HCT116 (cell line): ENCODE results near the gene MYPN. TPM values are rescaled to one million over a fixed set of nuclear protein-coding genes. Genes with fewer than 3 reads are reported as not detected.

ENCODE experiments used
- ATAC-seq: fragments of 200-7000 bp; cut with Tn5 transposase; 2 replicates; pipeline ENCODE4 v1.9.1; 2020; ENCODE audit warnings: mild to moderate bottlenecking, moderate library complexity
- BruUV-seq: library from RNA; stranded (reverse); fragments of 400-500 nt; replicated peaks from 2 replicates; lab custom pipeline; 2021; lab: Mats Ljungman, UMichigan
- CTCF ChIA-PET: fragments of 300-600 bp; sonication (Branson Sonifier 250); formaldehyde crosslinking; loops from one replicate; lab custom pipeline; 2021; ENCODE audit warnings: antibody characterized with exemption; lab: Charles Lee
- POLR2A ChIA-PET: fragments of 300-600, 350-600 bp; sonication (Branson Sonifier 250); formaldehyde crosslinking; loops from one replicate; lab custom pipeline; 2021; ENCODE audit warnings: antibody characterized with exemption; lab: Charles Lee
- RAD21 ChIA-PET, 2 experiments: fragments of 300-600 bp; sonication (Branson Sonifier 250); formaldehyde crosslinking; loops; one replicate each; lab custom pipeline; 2023; ENCODE audit warnings: low total read pairs in 2 of 2; ENCODE audit not compliant: uncharacterized antibody in 2 of 2, unreplicated experiment in 2 of 2, low non-redundant PET in 1 of 2; lab: Charles Lee
- DNase-seq: peaks from one replicate; pipeline ENCODE4 v3.0.0-alpha.2; 2010; ENCODE audit warnings: low read depth, low spot score
- H2AFZ ChIP-seq: fragments of 200-600 bp; shearing (Covaris generic), sonication (generic); 2 replicates; pipeline ENCODE4 v1.6.1; 2017; ENCODE audit warnings: low read depth, mixed run types, mixed read lengths, antibody characterized with exemption, low read length; ENCODE audit not compliant: poor library complexity, severe bottlenecking
- H3K27ac ChIP-seq: 2 replicates; pipeline ENCODE4 v1.5.1; 2012; ENCODE audit warnings: low read depth, low read length
- H3K27me3 ChIP-seq: fragments of 200-600 bp; sonication (generic); 2 replicates; pipeline ENCODE4 v1.6.1; 2016; ENCODE audit warnings: mixed run types, low read length, mixed read lengths; ENCODE audit not compliant: insufficient read depth
- H3K36me3 ChIP-seq, 2 experiments: fragments of 200-500 bp in 1 of 2; fragments of 200-600 bp in 1 of 2; sonication (Bioruptor generic) in 1 of 2; sonication (generic) in 1 of 2; 2 replicates each; pipeline versions ENCODE4 v1.5.1 to v1.6.1; 2014 to 2016; ENCODE audit warnings: low read length in 2 of 2, inconsistent platforms in 1 of 2, mixed read lengths in 1 of 2, mixed run types in 1 of 2; ENCODE audit not compliant: insufficient read depth in 2 of 2, control insufficient read depth in 1 of 2
- H3K4me1 ChIP-seq, 2 experiments: fragments of 200-600 bp in 1 of 2; sonication (generic) in 1 of 2; 2 replicates each; pipeline versions ENCODE4 v1.5.1 to v1.6.1; 2012 to 2017; ENCODE audit warnings: low read length in 2 of 2, inconsistent platforms in 1 of 2, mild to moderate bottlenecking in 1 of 2, mixed read lengths in 1 of 2, mixed run types in 1 of 2, moderate library complexity in 1 of 2; ENCODE audit not compliant: insufficient read depth in 2 of 2, control insufficient read depth in 1 of 2
- H3K4me2 ChIP-seq: fragments of 200-600 bp; sonication (generic); 2 replicates; pipeline ENCODE4 v1.6.1; 2017; ENCODE audit warnings: mixed run types, low read length, mixed read lengths
- H3K4me3 ChIP-seq, 2 experiments: fragments of 200-600 bp in 1 of 2; sonication (generic) in 1 of 2; replicated peaks in 1 of 2; 2 replicates each; pipeline ENCODE4 v1.5.1; 2011 to 2016; ENCODE audit warnings: low read length in 2 of 2, control low read depth in 1 of 2, low read depth in 1 of 2, mild to moderate bottlenecking in 1 of 2, mixed read lengths in 1 of 2, mixed run types in 1 of 2
- H3K79me2 ChIP-seq: fragments of 200-600 bp; sonication (generic); 2 replicates; pipeline ENCODE4 v1.6.1; 2017; ENCODE audit warnings: mild to moderate bottlenecking, mixed run types, low read length, moderate library complexity, mixed read lengths; ENCODE audit not compliant: insufficient read depth
- H3K9ac ChIP-seq: fragments of 200-600 bp; sonication (generic); 2 replicates; pipeline ENCODE4 v1.6.1; 2016; ENCODE audit warnings: low read length, mixed read lengths
- H3K9me2 ChIP-seq: fragments of 200-600 bp; sonication (generic), shearing (Covaris generic); 2 replicates; pipeline ENCODE4 v1.6.1; 2017; ENCODE audit warnings: mixed run types, mild to moderate bottlenecking, moderate library complexity; ENCODE audit not compliant: insufficient read depth
- H3K9me3 ChIP-seq, 2 experiments: fragments of 200-500 bp in 1 of 2; fragments of 200-600 bp in 1 of 2; sonication (Bioruptor generic) in 1 of 2; sonication (generic) in 1 of 2; 2 replicates each; pipeline ENCODE4 v1.6.1; 2014 to 2017; ENCODE audit warnings: low read length in 2 of 2, mixed read lengths in 2 of 2, inconsistent platforms in 1 of 2, low read depth in 1 of 2, mild to moderate bottlenecking in 1 of 2, mixed run types in 1 of 2, moderate library complexity in 1 of 2; ENCODE audit not compliant: control insufficient read depth in 1 of 2, insufficient read depth in 1 of 2
- H4K20me1 ChIP-seq: fragments of 200-600 bp; sonication (generic), shearing (Covaris generic); 2 replicates; pipeline ENCODE4 v1.6.1; 2017; ENCODE audit warnings: mixed run types, mild to moderate bottlenecking, moderate library complexity; ENCODE audit not compliant: insufficient read depth
- CBX3 ChIP-seq: IDR thresholded peaks from 2 replicates; pipeline ENCODE4 v1.6.1; 2012; ENCODE audit warnings: low read depth
- CEBPB ChIP-seq: IDR thresholded peaks from 2 replicates; pipeline ENCODE4 v1.6.1; 2012; ENCODE audit warnings: low read depth
- ELF1 ChIP-seq: IDR thresholded peaks from 2 replicates; pipeline ENCODE4 v1.6.1; 2012; ENCODE audit warnings: low read depth, borderline replicate concordance
- EZH2 ChIP-seq: fragments of 200-600 bp; sonication (generic); IDR thresholded peaks from 2 replicates; pipeline ENCODE4 v1.6.1; 2017; ENCODE audit warnings: antibody characterized with exemption, mixed run types
- RAD21 ChIP-seq: IDR thresholded peaks from 2 replicates; pipeline ENCODE4 v1.6.1; 2012; ENCODE audit warnings: low read depth, mild to moderate bottlenecking
- SIN3A ChIP-seq: IDR thresholded peaks from 2 replicates; pipeline ENCODE4 v1.6.1; 2012; ENCODE audit warnings: low read depth
- SRF ChIP-seq: IDR thresholded peaks from 2 replicates; pipeline ENCODE4 v1.6.1; 2012; ENCODE audit warnings: low read depth
- ZFX ChIP-seq: fragments of 450-650 bp; IDR thresholded peaks from 2 replicates; pipeline ENCODE4 v1.6.1; 2017
- ZNF274 ChIP-seq: fragments of 200-500 bp; sonication (Bioruptor generic); IDR thresholded peaks from 2 replicates; pipeline ENCODE4 v1.6.1; 2014; ENCODE audit warnings: mild to moderate bottlenecking, low read depth, low read length, inconsistent platforms
- intact Hi-C: fragments of 100-400 bp; cut with micrococcal nuclease; formaldehyde crosslinking; loops from 2 replicates; pipeline ENCODE4 v1.10.0; 2022
- total RNA-seq: library from RNA; stranded (reverse); gene quantifications from one replicate; pipeline ENCODE4 v1.2.1, GENCODE V29; 2021; ENCODE audit not compliant: unreplicated experiment
- TF ChIP-seq, protein P1 (sequence below): IDR thresholded peaks from 2 replicates; pipeline ENCODE4 v1.6.1; 2011; ENCODE audit warnings: mild to moderate bottlenecking, low read length, moderate library complexity; ENCODE audit not compliant: insufficient replicate concordance; ENCODE audit errors: extremely low read depth

Gene MYPN
- total RNA-seq, 1 experiment from 2014 or later, result 0.34 TPM

- RAD21 ChIA-PET, result no interaction called here
- H3K9me2 ChIP-seq, result no peaks in the 10 kb centered on the region
- CTCF ChIA-PET, result no interaction called here
- no peak overlapping the region for H3K9ac ChIP-seq
- intact Hi-C loops, result no loop called here
- no peak overlapping the region for H3K4me3 ChIP-seq
- peaks cover 37 to 82% of the 10 kb centered on the region in 2 experiments for H3K4me1 ChIP-seq
- H3K4me2 ChIP-seq, result no peak overlapping the region
- no peaks in the 10 kb centered on the region for H3K27me3 ChIP-seq
- no peaks in the 10 kb centered on the region for H3K9me3 ChIP-seq
- H3K36me3 ChIP-seq, result no peaks in the 10 kb centered on the region
- no peak overlapping the region for H2AFZ ChIP-seq
- H4K20me1 ChIP-seq, result no peaks in the 10 kb centered on the region
- no peak overlapping the region; the same call in 1 of the 2 replicates for H3K27ac ChIP-seq
- no peak for ATAC-seq
- H3K79me2 ChIP-seq, result no peaks in the 10 kb centered on the region
- POLR2A ChIA-PET, result no interaction called here
- DNase-seq, result no peak
- TF ChIP-seq ZNF274 (no peak), CEBPB (no peak), SIN3A (no peak), ELF1 (no peak), ZFX (no peak), SRF (no peak), RAD21 (no peak), EZH2 (no peak), CBX3 (no peak)
- TF ChIP-seq, protein P1, sequence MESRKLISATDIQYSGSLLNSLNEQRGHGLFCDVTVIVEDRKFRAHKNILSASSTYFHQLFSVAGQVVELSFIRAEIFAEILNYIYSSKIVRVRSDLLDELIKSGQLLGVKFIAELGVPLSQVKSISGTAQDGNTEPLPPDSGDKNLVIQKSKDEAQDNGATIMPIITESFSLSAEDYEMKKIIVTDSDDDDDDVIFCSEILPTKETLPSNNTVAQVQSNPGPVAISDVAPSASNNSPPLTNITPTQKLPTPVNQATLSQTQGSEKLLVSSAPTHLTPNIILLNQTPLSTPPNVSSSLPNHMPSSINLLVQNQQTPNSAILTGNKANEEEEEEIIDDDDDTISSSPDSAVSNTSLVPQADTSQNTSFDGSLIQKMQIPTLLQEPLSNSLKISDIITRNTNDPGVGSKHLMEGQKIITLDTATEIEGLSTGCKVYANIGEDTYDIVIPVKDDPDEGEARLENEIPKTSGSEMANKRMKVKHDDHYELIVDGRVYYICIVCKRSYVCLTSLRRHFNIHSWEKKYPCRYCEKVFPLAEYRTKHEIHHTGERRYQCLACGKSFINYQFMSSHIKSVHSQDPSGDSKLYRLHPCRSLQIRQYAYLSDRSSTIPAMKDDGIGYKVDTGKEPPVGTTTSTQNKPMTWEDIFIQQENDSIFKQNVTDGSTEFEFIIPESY, result no peak
- no TSS peak for BruUV-seq
Observed at GRCh38 chr10:68092512-68092911, 16.8 kb upstream of the MYPN start.
